HepG2 (cell line): Measurements from ENCODE around the gene GLRX5. TPM values are rescaled to one million over a fixed set of nuclear protein-coding genes. Genes with fewer than 3 reads are reported as not detected.

Experiments
- ADNP ChIP-seq: sonication (generic); formaldehyde crosslinking; IDR thresholded peaks from 2 replicates; pipeline ENCODE4 v1.4.0; 2020; ENCODE audit warnings: missing genetic modification reagents
- GATA4 ChIP-seq: sonication (generic); IDR thresholded peaks from 2 replicates; pipeline ENCODE4 v1.6.1; 2016; ENCODE audit warnings: antibody characterized with exemption, low read depth, borderline replicate concordance
- GPBP1L1 ChIP-seq: sonication (generic); formaldehyde crosslinking; IDR thresholded peaks from 2 replicates; pipeline ENCODE4 v1.5.0; 2020; ENCODE audit warnings: mild to moderate bottlenecking, missing genetic modification reagents
- HINFP ChIP-seq: sonication (generic); formaldehyde crosslinking; IDR thresholded peaks from 2 replicates; pipeline ENCODE4 v1.4.0; 2020; ENCODE audit warnings: low read depth, mild to moderate bottlenecking, missing genetic modification reagents
- HNF1A ChIP-seq, 2 experiments: sonication (generic) in 1 of 2; formaldehyde crosslinking in 1 of 2; IDR thresholded peaks; 2 replicates each; pipeline versions ENCODE4 v1.4.0 to v1.6.1; 2016 to 2020; ENCODE audit warnings: borderline replicate concordance in 1 of 2, low read depth in 1 of 2, mild to moderate bottlenecking in 1 of 2, missing genetic modification reagents in 1 of 2
- RBFOX2 ChIP-seq: fragments of 200-400 bp; formaldehyde crosslinking; IDR thresholded peaks from 2 replicates; pipeline ENCODE4 v1.6.1; 2017; ENCODE audit warnings: low read depth, mild to moderate bottlenecking, low read length
- TBP ChIP-seq: sonication (generic); formaldehyde crosslinking; IDR thresholded peaks from 2 replicates; pipeline ENCODE4 v1.5.0; 2020; ENCODE audit warnings: missing genetic modification reagents
- TCF12 ChIP-seq, 2 experiments: fragments of 450-650 bp in 1 of 2; sonication (generic) in 1 of 2; formaldehyde crosslinking in 1 of 2; IDR thresholded peaks; 2 replicates each; pipeline versions ENCODE4 v1.6.1 to v1.8.0; 2017 to 2022; ENCODE audit warnings: antibody characterized with exemption in 1 of 2, mild to moderate bottlenecking in 1 of 2, missing genetic modification reagents in 1 of 2, moderate library complexity in 1 of 2
- ZNF253 ChIP-seq: sonication (generic); formaldehyde crosslinking; IDR thresholded peaks from 2 replicates; pipeline ENCODE4 v1.8.0; 2022; ENCODE audit warnings: mild to moderate bottlenecking, missing genetic modification reagents, borderline replicate concordance
- ZNF30 ChIP-seq: sonication (generic); formaldehyde crosslinking; IDR thresholded peaks from 2 replicates; pipeline ENCODE4 v1.5.0; 2020; ENCODE audit warnings: mild to moderate bottlenecking, missing genetic modification reagents
- ZNF33A ChIP-seq: sonication (generic); formaldehyde crosslinking; IDR thresholded peaks from 2 replicates; pipeline ENCODE4 v1.5.1; 2020; ENCODE audit warnings: missing genetic modification reagents, mild to moderate bottlenecking, moderate library complexity, borderline replicate concordance
- ZNF430 ChIP-seq: sonication (generic); formaldehyde crosslinking; IDR thresholded peaks from 2 replicates; pipeline ENCODE4 v1.9.0; 2021; ENCODE audit warnings: mild to moderate bottlenecking, missing genetic modification reagents
- ZNF720 ChIP-seq: sonication (generic); formaldehyde crosslinking; IDR thresholded peaks from 2 replicates; pipeline ENCODE4 v1.4.0; 2020; ENCODE audit warnings: missing genetic modification reagents
- ZNF776 ChIP-seq: sonication (generic); formaldehyde crosslinking; IDR thresholded peaks from 2 replicates; pipeline ENCODE4 v1.4.0; 2020; ENCODE audit warnings: mild to moderate bottlenecking, missing genetic modification reagents
- ZNF879 ChIP-seq: sonication (generic); formaldehyde crosslinking; IDR thresholded peaks from 2 replicates; pipeline ENCODE4 v1.8.1; 2023; ENCODE audit warnings: missing genetic modification reagents
- polyA plus RNA-seq, 8 experiments: library from polyadenylated mRNA; depleted of rRNA in 3 of 8; stranded (reverse) in 7 of 8; unstranded in 1 of 8; fragments of >200 nt; fragmentation: Illumina TruSeq in 4 of 8; extraction: Trizol in 4 of 8; gene quantifications; 2 replicates each; pipeline versions ENCODE4 v1.2.1 to v1.2.3, GENCODE V29; 2011 to 2016; ENCODE audit warnings: low read depth in 4 of 8, missing spikeins in 1 of 8, mixed read lengths in 1 of 8; ENCODE audit not compliant: insufficient read depth in 1 of 8
- total RNA-seq, 5 experiments: library from RNA; depleted of rRNA; stranded (reverse); fragments of >200 nt; fragmentation: Illumina TruSeq; extraction: Trizol; gene quantifications; 2 replicates each; pipeline ENCODE4 v1.2.3, GENCODE V29; 2016; ENCODE audit warnings: low read depth in 1 of 5
- TF ChIP-seq, protein P1 (sequence below): sonication (generic); formaldehyde crosslinking; IDR thresholded peaks from 2 replicates; pipeline ENCODE4 v1.4.0; 2020; ENCODE audit warnings: mild to moderate bottlenecking, missing genetic modification reagents
- TF ChIP-seq, protein P2 (sequence below): sonication (generic); formaldehyde crosslinking; IDR thresholded peaks from 2 replicates; pipeline ENCODE4 v1.4.0; 2020; ENCODE audit warnings: mild to moderate bottlenecking, missing genetic modification reagents
- TF ChIP-seq, protein P3 (sequence below): IDR thresholded peaks from 2 replicates; pipeline ENCODE4 v1.6.1; 2016

The GLRX5 gene
- total and polyA plus RNA-seq, 2 of the 13 experiments (the other 11 are each of a cell fraction or from before 2014, with no cell fraction given), result 122 to 146 TPM

DNA sequence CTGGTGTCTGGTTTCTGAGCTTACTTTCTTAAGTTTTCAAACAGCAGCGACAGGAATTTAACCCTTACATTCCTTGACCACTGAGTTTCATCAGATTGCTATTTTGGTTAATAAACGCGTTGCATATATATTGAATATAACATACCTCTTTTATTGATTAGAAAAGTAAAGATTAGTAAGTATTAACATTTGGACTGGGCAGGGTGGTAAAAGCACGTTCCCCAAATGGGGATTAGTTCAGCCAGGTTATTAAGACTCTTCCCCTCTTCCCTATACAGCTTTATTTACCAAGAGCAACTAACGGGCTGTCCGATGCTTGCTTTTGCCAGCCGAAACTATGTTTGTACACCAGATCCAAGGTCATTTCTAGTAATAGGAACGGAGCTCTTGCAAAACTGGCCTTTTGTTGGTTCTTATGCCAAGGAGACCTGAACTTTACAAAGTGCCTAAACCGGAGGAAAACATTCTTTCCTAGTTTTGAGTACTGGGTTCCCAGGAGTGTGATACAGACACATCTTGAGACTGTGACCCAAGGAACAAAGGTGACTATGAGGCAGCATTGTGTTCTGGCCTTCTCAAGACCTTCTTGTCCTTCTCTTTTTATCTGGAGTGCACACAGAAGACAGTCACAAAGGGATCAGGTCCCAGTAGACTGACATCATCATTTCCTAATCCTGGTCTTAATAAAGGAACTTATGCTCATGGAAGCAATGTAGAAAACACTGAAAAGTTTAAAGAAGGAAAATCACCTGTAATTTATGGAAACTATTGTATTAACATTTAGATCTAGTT is 2.6 kb downstream of the GLRX5 start (continued):
- TF ChIP-seq, protein P1, sequence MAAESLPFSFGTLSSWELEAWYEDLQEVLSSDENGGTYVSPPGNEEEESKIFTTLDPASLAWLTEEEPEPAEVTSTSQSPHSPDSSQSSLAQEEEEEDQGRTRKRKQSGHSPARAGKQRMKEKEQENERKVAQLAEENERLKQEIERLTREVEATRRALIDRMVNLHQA, result no peak
- TF ChIP-seq ZNF776 (CRISPR knock-in tag) (no peak), ZNF879 (CRISPR knock-in tag) (no peak), ZNF430 (CRISPR knock-in tag) (peak; percentile 46; the same call in 1 of the 2 replicates), RBFOX2 (peak; percentile 44; the same call in 1 of the 2 replicates), ZNF33A (CRISPR knock-in tag) (no peak), ADNP (CRISPR knock-in tag) (no peak), GPBP1L1 (CRISPR knock-in tag) (no peak), TBP (CRISPR knock-in tag) (no peak), ZNF30 (CRISPR knock-in tag) (no peak), HINFP (CRISPR knock-in tag) (no peak), ZNF720 (no peak), HNF1A (IDR thresholded peaks at IDR 0.05; ENCODE audit: low read depth) (no peak), HNF1A (CRISPR knock-in tag; IDR thresholded peaks at IDR 0.05; ENCODE audit: borderline replicate concordance) (peak; percentile 70; the same call in 1 of the 2 replicates), GATA4 (no peak), TCF12 (IDR thresholded peaks at IDR 0.05) (no peak), TCF12 (CRISPR knock-in tag; IDR thresholded peaks at IDR 0.05) (peak; percentile 67; the same call in 1 of the 2 replicates), ZNF253 (CRISPR knock-in tag) (no peak)
- TF ChIP-seq, protein P2, sequence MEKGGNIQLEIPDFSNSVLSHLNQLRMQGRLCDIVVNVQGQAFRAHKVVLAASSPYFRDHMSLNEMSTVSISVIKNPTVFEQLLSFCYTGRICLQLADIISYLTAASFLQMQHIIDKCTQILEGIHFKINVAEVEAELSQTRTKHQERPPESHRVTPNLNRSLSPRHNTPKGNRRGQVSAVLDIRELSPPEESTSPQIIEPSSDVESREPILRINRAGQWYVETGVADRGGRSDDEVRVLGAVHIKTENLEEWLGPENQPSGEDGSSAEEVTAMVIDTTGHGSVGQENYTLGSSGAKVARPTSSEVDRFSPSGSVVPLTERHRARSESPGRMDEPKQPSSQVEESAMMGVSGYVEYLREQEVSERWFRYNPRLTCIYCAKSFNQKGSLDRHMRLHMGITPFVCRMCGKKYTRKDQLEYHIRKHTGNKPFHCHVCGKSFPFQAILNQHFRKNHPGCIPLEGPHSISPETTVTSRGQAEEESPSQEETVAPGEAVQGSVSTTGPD (CRISPR knock-in tag), result peak; percentile 90
- TF ChIP-seq, protein P3, sequence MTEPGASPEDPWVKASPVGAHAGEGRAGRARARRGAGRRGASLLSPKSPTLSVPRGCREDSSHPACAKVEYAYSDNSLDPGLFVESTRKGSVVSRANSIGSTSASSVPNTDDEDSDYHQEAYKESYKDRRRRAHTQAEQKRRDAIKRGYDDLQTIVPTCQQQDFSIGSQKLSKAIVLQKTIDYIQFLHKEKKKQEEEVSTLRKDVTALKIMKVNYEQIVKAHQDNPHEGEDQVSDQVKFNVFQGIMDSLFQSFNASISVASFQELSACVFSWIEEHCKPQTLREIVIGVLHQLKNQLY, result peak; percentile 60; the same call in 1 of the 2 replicates
